Activated CD8-positive, alpha-beta T cell treated with anti-CD3 and anti-CD28 coated beads for 36 hours (primary cell): ENCODE measurements around the gene IL34. TPM values are rescaled to one million over a fixed set of nuclear protein-coding genes. Genes with fewer than 3 reads are reported as not detected.

ENCODE experiments used
- ATAC-seq: fragments of 200-7000 bp; cut with Tn5 transposase; one replicate; pipeline ENCODE4 v1.10.0; 2021; ENCODE audit warnings: mild to moderate bottlenecking, moderate library complexity
- CTCF ChIA-PET: fragments of 350-600 bp; sonication (Branson Sonifier 250); formaldehyde crosslinking; loops from one replicate; lab custom pipeline; 2021; ENCODE audit warnings: antibody characterized with exemption; lab: Charles Lee
- POLR2A ChIA-PET: fragments of 350-600 bp; sonication (Branson Sonifier 250); formaldehyde crosslinking; loops from one replicate; lab custom pipeline; 2021; ENCODE audit warnings: antibody characterized with exemption; lab: Charles Lee
- DNase-seq: peaks from one replicate; pipeline ENCODE4 v3.0.0-alpha.2; 2020
- H3K27ac Mint-ChIP-seq: one replicate; pipeline ENCODE4 v1.8.0; 2021; ENCODE audit warnings: mild to moderate bottlenecking, mixed read lengths
- H3K27me3 Mint-ChIP-seq: one replicate; pipeline ENCODE4 v1.8.0; 2021; ENCODE audit warnings: mixed read lengths
- H3K36me3 Mint-ChIP-seq: one replicate; pipeline ENCODE4 v1.8.0; 2021; ENCODE audit warnings: low read depth, mixed read lengths
- H3K4me1 Mint-ChIP-seq: one replicate; pipeline ENCODE4 v1.8.0; 2021; ENCODE audit warnings: low read depth, mixed read lengths
- H3K4me3 Mint-ChIP-seq: one replicate; pipeline ENCODE4 v1.8.0; 2021; ENCODE audit warnings: mild to moderate bottlenecking, moderate library complexity, mixed read lengths
- H3K9me3 Mint-ChIP-seq: one replicate; pipeline ENCODE4 v1.8.0; 2021; ENCODE audit warnings: mixed read lengths
- intact Hi-C: fragments of 100-400 bp; cut with micrococcal nuclease; formaldehyde crosslinking; loops from one replicate; pipeline ENCODE4 v1.10.0; 2022
- total RNA-seq, 2 experiments: library from RNA; stranded (reverse); gene quantifications; one replicate each; pipeline ENCODE4 v1.2.3, GENCODE V29; 2021
- TF ChIP-seq, protein P1 (sequence below): fragments of 200-600 bp; IDR thresholded peaks from one replicate; pipeline ENCODE4 v1.8.0; 2022; ENCODE audit warnings: antibody characterized with exemption, mild to moderate bottlenecking

IL34 gene
- total RNA-seq, 2 experiments from 2014 or later: not detected

DNA sequence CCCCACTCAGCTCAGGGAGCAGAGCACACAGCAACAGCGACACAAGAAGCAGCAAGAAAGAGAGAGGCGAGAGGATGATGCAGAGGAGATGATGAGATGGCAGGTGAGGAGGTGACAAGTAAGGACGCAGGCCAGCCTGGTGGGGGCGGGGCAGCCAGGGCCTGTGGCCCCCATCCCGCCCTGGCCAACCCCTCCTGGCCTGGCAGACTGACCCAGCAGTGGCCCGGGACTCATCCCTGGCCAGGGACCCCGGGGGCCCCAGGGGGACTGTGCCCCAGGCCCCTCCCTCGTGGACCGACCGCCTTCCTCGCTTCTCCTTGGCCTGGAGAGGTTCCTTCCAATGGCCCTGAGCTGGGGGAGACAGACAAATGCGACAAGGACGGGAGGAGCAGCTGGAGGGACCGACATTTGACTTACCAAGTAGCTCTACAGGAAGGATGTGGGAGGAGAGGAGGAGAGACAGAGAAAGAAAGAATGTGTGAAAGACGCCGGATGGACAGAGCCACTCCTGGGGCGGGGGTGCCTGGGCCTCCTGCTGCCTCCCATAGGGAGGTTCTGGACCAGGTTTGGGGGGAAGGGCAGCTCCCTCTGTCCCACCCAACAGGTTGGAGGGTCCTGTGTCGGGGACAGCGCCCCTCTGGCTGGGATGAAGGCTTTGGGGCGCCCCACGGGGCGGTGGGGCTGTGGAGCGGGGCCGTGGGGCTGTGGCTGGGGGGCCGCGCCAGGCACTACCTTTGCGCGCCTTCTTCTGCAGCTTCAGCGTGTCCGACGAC, 32.7 kb downstream of the IL34 start:
- ChIA-PET POLR2A (no interaction called here), CTCF (interaction anchor here (0.7 to 14.4 kb wide), 5 partner anchors 8 to 96 kb away, joined by 3 to 94 read pairs (median 4); no protein-coding TSS in a partner anchor)
- no peaks in the 10 kb centered on the region for H3K27me3 Mint-ChIP-seq
- TF ChIP-seq, protein P1, sequence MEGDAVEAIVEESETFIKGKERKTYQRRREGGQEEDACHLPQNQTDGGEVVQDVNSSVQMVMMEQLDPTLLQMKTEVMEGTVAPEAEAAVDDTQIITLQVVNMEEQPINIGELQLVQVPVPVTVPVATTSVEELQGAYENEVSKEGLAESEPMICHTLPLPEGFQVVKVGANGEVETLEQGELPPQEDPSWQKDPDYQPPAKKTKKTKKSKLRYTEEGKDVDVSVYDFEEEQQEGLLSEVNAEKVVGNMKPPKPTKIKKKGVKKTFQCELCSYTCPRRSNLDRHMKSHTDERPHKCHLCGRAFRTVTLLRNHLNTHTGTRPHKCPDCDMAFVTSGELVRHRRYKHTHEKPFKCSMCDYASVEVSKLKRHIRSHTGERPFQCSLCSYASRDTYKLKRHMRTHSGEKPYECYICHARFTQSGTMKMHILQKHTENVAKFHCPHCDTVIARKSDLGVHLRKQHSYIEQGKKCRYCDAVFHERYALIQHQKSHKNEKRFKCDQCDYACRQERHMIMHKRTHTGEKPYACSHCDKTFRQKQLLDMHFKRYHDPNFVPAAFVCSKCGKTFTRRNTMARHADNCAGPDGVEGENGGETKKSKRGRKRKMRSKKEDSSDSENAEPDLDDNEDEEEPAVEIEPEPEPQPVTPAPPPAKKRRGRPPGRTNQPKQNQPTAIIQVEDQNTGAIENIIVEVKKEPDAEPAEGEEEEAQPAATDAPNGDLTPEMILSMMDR: no peak
- no peak overlapping the region for H3K4me3 Mint-ChIP-seq
- no peaks in the 10 kb centered on the region for H3K9me3 Mint-ChIP-seq
- ATAC-seq: no peak
- H3K27ac Mint-ChIP-seq: no peak overlapping the region
- H3K36me3 Mint-ChIP-seq: no peaks in the 10 kb centered on the region
- peaks cover 9% of the 10 kb centered on the region for H3K4me1 Mint-ChIP-seq
- DNase-seq: no peak
- intact Hi-C loops: no loop called here

DNA sequence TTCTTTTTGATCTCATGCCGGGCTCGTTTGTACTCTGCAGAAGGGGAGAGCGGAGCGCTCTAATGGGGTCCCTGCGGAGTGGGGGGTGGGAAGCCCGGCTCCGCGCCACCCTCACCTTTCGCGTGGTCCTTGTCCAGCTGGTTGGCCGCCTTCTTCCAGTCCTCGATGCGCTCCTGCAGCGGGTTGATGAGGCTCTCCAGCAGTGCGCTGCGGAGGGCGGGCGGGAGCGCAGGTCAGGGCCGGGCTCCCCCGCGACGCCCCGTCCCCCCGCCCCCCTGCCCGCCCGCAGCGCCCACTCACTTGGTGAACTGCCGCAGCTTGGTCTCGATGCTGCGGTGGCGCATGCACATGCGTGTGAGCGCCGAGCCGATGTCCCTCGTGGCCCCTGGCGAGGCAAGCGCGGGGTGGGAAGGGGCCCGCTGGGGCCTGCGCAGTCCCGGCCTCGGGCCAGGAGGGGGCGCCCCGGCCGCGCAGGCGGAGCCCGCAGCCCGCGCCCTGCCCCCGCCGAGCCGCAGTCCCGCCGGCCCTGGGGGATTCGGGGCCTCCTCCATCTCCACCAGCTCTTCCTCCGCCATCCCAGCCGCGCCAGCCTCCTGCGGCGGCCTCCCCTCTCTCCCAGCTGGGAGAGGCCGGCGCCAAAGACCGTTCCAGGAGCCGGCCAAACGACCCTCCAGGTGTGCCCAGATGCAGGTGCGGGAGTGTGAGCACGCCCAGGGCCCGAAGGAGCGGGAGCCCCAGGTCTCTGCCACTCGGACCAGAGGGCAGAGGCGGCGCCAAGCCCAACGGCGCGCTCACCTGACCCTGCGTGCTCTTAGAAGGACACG, 33.5 kb downstream of the IL34 start:
- TF ChIP-seq, protein P1: peak; percentile 35
- ATAC-seq (peak; percentile 46), DNase-seq (no peak)
- Mint-ChIP-seq H3K4me3 (no peak overlapping the region), H3K27me3 (no peaks in the 10 kb centered on the region), H3K9me3 (no peaks in the 10 kb centered on the region), H3K4me1 (peaks cover 9% of the 10 kb centered on the region), H3K36me3 (no peaks in the 10 kb centered on the region), H3K27ac (no peak overlapping the region)
- ChIA-PET CTCF (interaction anchor here (1.3 to 14.4 kb wide), 5 partner anchors 9 to 96 kb away, joined by 4 to 94 read pairs (median 4); no protein-coding TSS in a partner anchor), POLR2A (interaction anchor here (0.6 kb wide), 1 partner anchor 662 kb away, joined by 3 read pairs; no protein-coding TSS in a partner anchor)
- intact Hi-C loops: loop anchor here (5.0 kb wide), 1 partner anchor 92 kb away; no protein-coding TSS in a partner anchor

DNA sequence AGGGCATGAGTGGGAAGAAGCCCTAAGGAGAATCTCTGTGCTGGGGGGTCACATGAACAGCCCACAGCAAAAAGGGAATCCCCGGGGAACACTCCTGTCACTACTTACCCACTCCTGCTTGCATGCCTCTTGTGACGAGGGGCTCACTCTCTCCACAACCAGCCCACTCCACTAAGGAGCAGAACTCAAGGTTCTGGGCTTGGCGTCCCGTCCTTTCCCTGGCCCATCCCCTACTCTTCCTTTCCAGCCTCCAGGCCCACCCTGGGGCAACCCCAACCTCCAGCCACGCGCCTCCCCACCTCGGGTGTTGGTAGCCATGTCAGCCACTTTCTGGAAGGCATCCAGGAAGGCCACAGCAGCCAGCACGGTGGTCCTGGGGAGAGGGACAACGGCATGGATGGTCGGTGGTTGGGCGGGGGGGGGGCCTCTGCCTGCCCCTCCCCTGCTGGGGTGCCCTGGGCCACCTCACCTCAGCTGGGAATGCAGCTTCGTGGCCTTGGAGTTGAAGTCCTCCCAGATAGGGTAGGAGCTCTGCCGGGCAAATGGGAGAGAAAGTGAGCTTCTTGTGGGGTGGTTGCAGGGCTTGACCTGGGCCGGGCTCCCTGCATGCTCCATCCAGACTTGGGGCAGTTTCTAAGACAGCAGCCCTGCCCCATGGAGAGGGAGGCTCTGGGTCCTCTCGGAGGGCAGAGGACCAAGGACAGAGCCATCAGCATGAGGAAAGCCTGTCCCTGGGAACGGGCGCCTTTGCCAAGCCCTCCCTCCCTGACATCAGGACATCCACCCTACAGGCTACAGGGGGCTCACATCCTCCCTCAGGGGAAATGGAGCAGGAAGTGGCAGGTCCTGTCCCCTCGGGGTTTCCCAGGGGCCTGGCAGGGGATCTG, 34.4 kb downstream of the IL34 start:
- ATAC-seq (peak; percentile 22), DNase-seq (peak; percentile 26)
- intact Hi-C loops: loop anchor here (5.0 kb wide), 1 partner anchor 92 kb away; no protein-coding TSS in a partner anchor
- Mint-ChIP-seq H3K27me3 (no peaks in the 10 kb centered on the region), H3K4me3 (no peak overlapping the region), H3K9me3 (no peaks in the 10 kb centered on the region), H3K27ac (no peak overlapping the region), H3K4me1 (peaks cover 9% of the 10 kb centered on the region), H3K36me3 (no peaks in the 10 kb centered on the region)
- POLR2A ChIA-PET: interaction anchor here (0.6 kb wide), 1 partner anchor 662 kb away, joined by 3 read pairs; no protein-coding TSS in a partner anchor
- TF ChIP-seq, protein P1: no peak
- CTCF ChIA-PET: interaction anchor here (1.5 to 14.4 kb wide), 3 partner anchors 58 to 95 kb away, joined by 4 to 94 read pairs (median 6); no protein-coding TSS in a partner anchor

DNA sequence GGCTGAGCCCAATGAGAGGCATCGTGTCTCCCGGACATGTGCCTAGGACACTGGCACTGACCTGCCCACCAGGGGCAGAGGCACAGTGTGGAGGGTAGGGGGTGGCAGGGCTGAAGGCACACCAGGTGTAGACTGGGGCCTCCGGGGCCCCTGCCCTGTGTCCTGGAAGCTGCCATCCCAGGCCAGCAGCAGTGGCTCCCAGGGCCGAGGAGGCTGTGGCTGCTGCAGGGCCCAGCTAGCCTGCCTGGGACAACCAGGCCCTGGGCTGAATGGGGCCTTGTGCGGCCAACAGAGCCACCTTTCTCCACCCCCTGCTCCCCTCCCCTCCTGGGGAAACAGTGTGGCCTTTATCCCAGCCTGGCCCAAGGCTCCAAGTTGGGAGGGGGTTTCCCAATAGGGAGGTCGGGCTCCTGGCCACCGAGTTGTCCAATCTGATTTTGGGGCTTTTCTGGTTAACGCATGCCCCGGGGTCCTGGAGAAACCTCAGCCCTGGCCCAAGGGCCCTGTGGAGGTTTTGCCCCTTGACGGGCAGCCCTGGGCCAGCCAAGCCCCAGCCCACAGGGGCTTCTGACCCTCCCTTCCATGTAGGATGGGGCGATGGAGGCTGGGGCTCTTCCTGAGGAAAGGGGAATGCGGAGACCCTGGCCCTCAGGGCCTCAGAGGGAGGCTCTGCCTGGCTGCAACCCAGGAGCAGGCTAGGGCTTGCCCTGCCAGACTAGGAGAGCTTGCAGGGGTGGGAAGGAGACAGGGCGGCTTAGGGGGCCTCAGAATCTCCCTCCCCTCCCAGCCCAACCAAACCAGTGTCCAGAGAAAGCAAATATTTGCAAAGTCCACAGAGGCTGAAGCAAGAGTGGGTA, 35.3 kb downstream of the IL34 start:
- peaks cover 11% of the 10 kb centered on the region for H3K4me1 Mint-ChIP-seq
- no peak overlapping the region for H3K27ac Mint-ChIP-seq
- intact Hi-C loops: loop anchor here (5.0 kb wide), 1 partner anchor 91 kb away; no protein-coding TSS in a partner anchor
- TF ChIP-seq, protein P1: no peak
- DNase-seq (no peak), ATAC-seq (no peak)
- no peaks in the 10 kb centered on the region for H3K36me3 Mint-ChIP-seq
- ChIA-PET CTCF (interaction anchor here (1.2 to 14.4 kb wide), 3 partner anchors 9 to 89 kb away, joined by 3 to 94 read pairs (median 6); no protein-coding TSS in a partner anchor), POLR2A (no interaction called here)
- no peak overlapping the region for H3K4me3 Mint-ChIP-seq
- H3K27me3 Mint-ChIP-seq: no peaks in the 10 kb centered on the region
- H3K9me3 Mint-ChIP-seq: no peaks in the 10 kb centered on the region
